Tibial nerve (tissue), 4 donors: ENCODE measurements around the gene KIF5C. TPM values are rescaled to one million over a fixed set of nuclear protein-coding genes. Genes with fewer than 3 reads are reported as not detected.
A peak's percentile ranks its signal among the peaks of the same experiment; 100 is the strongest.

Experiments
- DNase-seq, 2 donors: peaks; one replicate each; pipeline ENCODE4 v3.0.0-alpha.2; 2019; ENCODE audit warnings: low spot score in 2 of 2
- H3K27ac ChIP-seq, 4 donors: fragments of 200-600 bp; sonication (generic) in 3 of 4; one replicate each; pipeline ENCODE4 v1.5.1; 2017 to 2019; ENCODE audit warnings: mild to moderate bottlenecking in 1 of 4
- H3K27me3 ChIP-seq, 2 donors: fragments of 200-600 bp; sonication (generic) in 1 of 2; one replicate each; pipeline versions ENCODE4 v1.5.1 to v1.6.0; 2017 to 2019
- H3K36me3 ChIP-seq, 3 donors: fragments of 200-600 bp; sonication (generic); one replicate each; pipeline ENCODE4 v1.5.1; 2018 to 2019
- H3K4me1 ChIP-seq, 4 donors: fragments of 200-600 bp; sonication (generic) in 3 of 4; one replicate each; pipeline ENCODE4 v1.5.1; 2017 to 2019
- H3K4me3 ChIP-seq, 4 donors: fragments of 200-600 bp; sonication (generic) in 3 of 4; one replicate each; pipeline ENCODE4 v1.5.1; 2017 to 2019; ENCODE audit warnings: mild to moderate bottlenecking in 1 of 4, moderate library complexity in 1 of 4
- H3K9me3 ChIP-seq, 4 donors: fragments of 200-600 bp; sonication (generic) in 3 of 4; one replicate each; pipeline ENCODE4 v1.5.1; 2017 to 2019
- EP300 ChIP-seq, 2 donors: sonication (generic); formaldehyde crosslinking; IDR thresholded peaks; one replicate each; pipeline ENCODE4 v1.6.1; 2017; ENCODE audit warnings: antibody characterized with exemption in 2 of 2, mild to moderate bottlenecking in 1 of 2
- POLR2A ChIP-seq, 2 donors: fragments of 450-650 bp; IDR thresholded peaks; one replicate each; pipeline ENCODE4 v1.6.1; 2017; ENCODE audit warnings: antibody characterized with exemption in 2 of 2, mild to moderate bottlenecking in 2 of 2, moderate library complexity in 2 of 2
- WGBS, 2 donors: methylation state at CpG; one replicate each; pipeline ENCODE4 v1.1.5; 2018; 5-methylcytosine and 5-hydroxymethylcytosine counted together
- total RNA-seq, 4 donors: library from RNA; depleted of rRNA; stranded (reverse); fragments of >200 nt; gene quantifications; one replicate each; pipeline ENCODE4 v1.1.0, GENCODE V29; 2016
- TF ChIP-seq, protein P1 (sequence below), 5 experiments: fragments of 200-600 bp in 3 of 5; fragments of 450-650 bp in 2 of 5; sonication (generic) in 3 of 5; IDR thresholded peaks; one replicate each; pipeline ENCODE4 v1.5.1; 2016 to 2019; ENCODE audit warnings: antibody characterized with exemption in 5 of 5, mild to moderate bottlenecking in 3 of 5, moderate library complexity in 2 of 5

Gene KIF5C
- total RNA-seq, 4 donors from 2014 or later: 10.8 to 47.9 (median 23.6) TPM

DNA sequence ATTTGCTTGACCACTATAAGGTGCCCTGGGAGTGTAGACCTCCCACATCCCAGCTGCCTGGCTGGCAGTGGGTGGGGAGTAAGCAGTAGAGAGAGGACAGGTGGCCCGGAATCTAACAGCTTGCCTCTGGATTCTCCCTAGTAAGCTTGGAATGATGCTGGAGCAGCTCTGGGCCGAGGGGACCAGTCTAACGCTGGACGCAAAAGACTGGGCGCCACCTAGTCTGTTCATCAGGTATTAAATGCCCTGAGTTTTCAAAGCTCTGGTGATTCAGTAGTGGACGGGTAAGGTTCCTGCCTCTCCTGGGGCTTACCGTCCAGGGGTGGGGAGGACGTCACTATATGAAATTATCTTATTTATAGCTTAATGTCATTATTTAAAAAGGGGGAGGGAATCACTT is 162.8 kb downstream of the KIF5C start:
- H3K4me3 ChIP-seq: no peak overlapping the region
- no peak overlapping the region for H3K27ac ChIP-seq
- no peak for DNase-seq
- peaks cover 0 to 1% (median 0%) of the 10 kb centered on the region in 4 donors for H3K9me3 ChIP-seq
- H3K27me3 ChIP-seq: peaks cover 0 to 43% of the 10 kb centered on the region in 2 donors
- peaks cover 0 to 11% (median 3%) of the 10 kb centered on the region in 4 donors for H3K4me1 ChIP-seq
- WGBS, 2 donors: 82 to 85% methylated on average over 7 of the region's 8 CpGs
- TF ChIP-seq EP300 (IDR thresholded peaks at IDR 0.05) (no peak), POLR2A (IDR thresholded peaks at IDR 0.05) (no peak)
- TF ChIP-seq, protein P1, sequence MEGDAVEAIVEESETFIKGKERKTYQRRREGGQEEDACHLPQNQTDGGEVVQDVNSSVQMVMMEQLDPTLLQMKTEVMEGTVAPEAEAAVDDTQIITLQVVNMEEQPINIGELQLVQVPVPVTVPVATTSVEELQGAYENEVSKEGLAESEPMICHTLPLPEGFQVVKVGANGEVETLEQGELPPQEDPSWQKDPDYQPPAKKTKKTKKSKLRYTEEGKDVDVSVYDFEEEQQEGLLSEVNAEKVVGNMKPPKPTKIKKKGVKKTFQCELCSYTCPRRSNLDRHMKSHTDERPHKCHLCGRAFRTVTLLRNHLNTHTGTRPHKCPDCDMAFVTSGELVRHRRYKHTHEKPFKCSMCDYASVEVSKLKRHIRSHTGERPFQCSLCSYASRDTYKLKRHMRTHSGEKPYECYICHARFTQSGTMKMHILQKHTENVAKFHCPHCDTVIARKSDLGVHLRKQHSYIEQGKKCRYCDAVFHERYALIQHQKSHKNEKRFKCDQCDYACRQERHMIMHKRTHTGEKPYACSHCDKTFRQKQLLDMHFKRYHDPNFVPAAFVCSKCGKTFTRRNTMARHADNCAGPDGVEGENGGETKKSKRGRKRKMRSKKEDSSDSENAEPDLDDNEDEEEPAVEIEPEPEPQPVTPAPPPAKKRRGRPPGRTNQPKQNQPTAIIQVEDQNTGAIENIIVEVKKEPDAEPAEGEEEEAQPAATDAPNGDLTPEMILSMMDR (IDR thresholded peaks at IDR 0.05): no peak
- no peaks in the 10 kb centered on the region for H3K36me3 ChIP-seq

DNA sequence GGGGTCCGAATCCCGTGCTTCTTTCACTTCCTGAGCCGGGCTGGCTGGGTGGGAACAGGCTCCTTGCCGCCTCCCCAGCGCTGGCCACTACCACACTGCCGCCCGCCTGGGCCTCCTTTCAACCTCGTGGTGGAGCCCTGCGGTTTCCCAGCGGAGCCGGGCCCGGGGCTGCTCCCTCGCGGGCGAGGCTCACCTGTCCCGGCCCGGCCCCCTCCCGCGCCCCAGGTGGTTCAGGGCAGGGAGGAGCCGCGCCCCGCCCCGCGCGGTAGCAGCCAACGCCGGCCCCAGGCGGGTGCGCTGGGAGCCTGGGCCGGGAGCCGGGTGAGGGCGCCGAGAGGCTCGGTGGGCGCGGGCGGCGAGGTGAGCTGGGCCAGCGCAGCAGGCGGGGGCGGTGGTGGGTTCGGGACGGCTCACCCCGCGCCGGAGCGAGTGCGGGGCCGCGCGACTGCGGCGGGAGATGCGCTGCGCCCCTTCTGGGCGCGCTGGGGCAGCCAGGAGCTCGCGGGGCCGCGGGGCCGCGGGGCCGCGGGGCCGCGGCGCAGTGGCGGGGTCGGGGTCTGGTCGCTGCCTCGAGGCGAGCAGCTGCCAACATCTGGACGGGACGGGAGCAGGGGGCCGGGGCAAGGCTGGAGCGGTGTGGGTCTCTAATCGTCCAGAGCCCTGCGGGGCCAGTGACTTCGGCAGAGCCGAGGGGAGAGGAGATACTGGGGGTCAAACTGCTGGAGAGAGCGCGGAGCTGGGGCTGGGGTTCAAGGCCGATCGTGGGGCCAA is 163.6 kb downstream of the KIF5C start, which contains the start of gene LYPD6B:
Gene LYPD6B (plus strand): TSS at position 258 of the 771 bp plus-strand sequence. CDS start 92,250 bp downstream, outside the sequence.
- DNase-seq: no peak
- no peak within 1 kb of the TSS for H3K27ac ChIP-seq

DNA sequence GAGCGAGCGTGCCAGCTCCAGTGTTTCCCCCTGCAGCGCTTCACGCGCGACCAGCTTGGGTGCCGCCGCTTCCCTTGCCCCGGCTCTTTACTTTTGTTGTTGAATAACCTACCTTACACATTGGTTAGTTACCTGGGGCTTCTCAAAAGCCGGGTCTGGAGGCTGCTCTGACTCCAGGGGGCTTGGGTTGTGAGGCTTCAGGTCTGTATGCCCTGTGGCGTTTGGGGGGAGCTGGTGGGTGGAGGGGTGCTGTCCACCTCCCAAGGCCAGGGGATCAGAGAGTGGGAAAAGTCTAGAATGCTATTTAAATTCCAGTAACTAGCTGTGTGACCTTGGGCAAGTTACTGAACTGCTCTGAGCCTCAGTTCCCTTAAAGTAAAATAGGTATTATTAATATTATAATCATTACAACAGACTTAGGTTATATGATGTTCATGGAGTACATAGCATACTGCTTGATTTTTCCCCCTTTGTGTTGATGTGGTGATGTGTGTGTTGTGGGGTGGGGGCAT is 164.2 kb downstream of the KIF5C start:
- no peak overlapping the region for H3K27ac ChIP-seq
- TF ChIP-seq, protein P1 (IDR thresholded peaks at IDR 0.05): no peak
- H3K4me1 ChIP-seq: peaks cover 0 to 11% (median 3%) of the 10 kb centered on the region in 4 donors
- peak overlapping the region in 1 of 4 donors; percentile 42 for H3K4me3 ChIP-seq
- peaks cover 0 to 2% (median 0%) of the 10 kb centered on the region in 4 donors for H3K9me3 ChIP-seq
- no peak for DNase-seq
- no peaks in the 10 kb centered on the region for H3K36me3 ChIP-seq
- H3K27me3 ChIP-seq: peaks cover 0 to 43% of the 10 kb centered on the region in 2 donors
- WGBS, 2 donors: 36 to 44% methylated on average over 11 of the region's 11 CpGs

More for the DNA sequence above, 163.6 kb downstream of the KIF5C start, which contains the start of gene LYPD6B:
- peaks cover 0 to 43% of the 10 kb centered on the region in 2 donors for H3K27me3 ChIP-seq
- H3K4me1 ChIP-seq: peaks cover 0 to 11% (median 3%) of the 10 kb centered on the region in 4 donors
- peaks cover 0 to 2% (median 0%) of the 10 kb centered on the region in 4 donors for H3K9me3 ChIP-seq
- TF ChIP-seq EP300 (IDR thresholded peaks at IDR 0.05) (no peak), POLR2A (IDR thresholded peaks at IDR 0.05) (no peak)
- TF ChIP-seq, protein P1 (IDR thresholded peaks at IDR 0.05): no peak
- H3K36me3 ChIP-seq: no peaks in the 10 kb centered on the region
- WGBS, 2 donors: 2% methylated on average over 28 to 36 of the region's 85 CpGs
- H3K4me3 ChIP-seq: peak within 1 kb of the TSS in 1 of 4 donors; percentile 42

DNA sequence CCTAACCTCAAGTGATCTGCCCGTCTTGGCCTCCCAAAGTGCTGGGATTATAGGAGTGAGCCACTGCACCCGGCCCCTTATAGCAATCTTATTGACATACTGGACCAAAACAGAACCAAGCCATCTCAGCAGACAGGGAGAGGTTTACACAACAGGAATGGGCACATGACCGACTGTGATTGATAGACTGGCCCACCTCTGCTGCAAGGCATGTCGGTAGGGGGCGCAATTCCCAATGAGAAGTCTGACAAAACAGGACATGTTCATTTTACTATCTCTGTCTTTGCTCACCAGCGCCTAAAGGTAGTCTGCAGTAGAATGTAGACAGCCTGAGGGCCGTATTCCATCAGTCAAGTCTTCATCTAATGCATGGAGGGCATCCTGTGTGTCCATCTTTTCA is 165.4 kb downstream of the KIF5C start:
- peaks cover 0 to 11% (median 3%) of the 10 kb centered on the region in 4 donors for H3K4me1 ChIP-seq
- no peak overlapping the region for H3K4me3 ChIP-seq
- DNase-seq: no peak
- no peak overlapping the region for H3K27ac ChIP-seq
- TF ChIP-seq, protein P1 (IDR thresholded peaks at IDR 0.05): peak in 2 of 5 experiments; percentile 10 to 19
- TF ChIP-seq POLR2A (IDR thresholded peaks at IDR 0.05): no peak
- WGBS, 2 donors: 72 to 78% methylated on average over 7 of the region's 7 CpGs
- peaks cover 0 to 10% (median 2%) of the 10 kb centered on the region in 4 donors for H3K9me3 ChIP-seq
- no peaks in the 10 kb centered on the region for H3K36me3 ChIP-seq
- H3K27me3 ChIP-seq: peaks cover 0 to 40% of the 10 kb centered on the region in 2 donors

DNA sequence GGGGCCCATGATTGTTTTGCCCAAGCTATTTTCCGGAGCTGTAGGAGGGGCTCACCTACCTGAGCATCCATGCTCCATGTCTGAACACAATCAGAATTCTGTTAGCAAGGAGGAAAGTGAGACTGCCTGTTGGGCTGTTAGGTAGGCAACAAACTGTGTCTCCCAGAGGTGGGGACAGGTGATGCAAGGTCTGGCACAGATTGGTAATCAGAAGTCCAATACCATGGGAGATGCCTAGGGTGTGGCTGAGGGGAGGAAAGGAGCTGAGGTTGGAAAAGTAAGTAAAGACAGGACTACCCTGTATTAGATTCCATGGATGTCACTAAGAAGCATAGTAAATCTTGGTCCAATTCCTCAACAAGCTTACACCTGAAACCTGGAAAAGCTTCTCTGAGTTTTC is 166.5 kb downstream of the KIF5C start:
- H3K27me3 ChIP-seq: peaks cover 0 to 37% of the 10 kb centered on the region in 2 donors
- peaks cover 0 to 19% (median 6%) of the 10 kb centered on the region in 4 donors for H3K9me3 ChIP-seq
- H3K36me3 ChIP-seq: no peaks in the 10 kb centered on the region
- no peak overlapping the region for H3K27ac ChIP-seq
- 93 to 100% methylated on average over 1 of the region's 1 CpG for WGBS, 2 donors
- no peak for DNase-seq
- H3K4me1 ChIP-seq: peaks cover 0 to 11% (median 3%) of the 10 kb centered on the region in 4 donors
- H3K4me3 ChIP-seq: no peak overlapping the region
- no peak for TF ChIP-seq POLR2A (IDR thresholded peaks at IDR 0.05)
- TF ChIP-seq EP300 (IDR thresholded peaks at IDR 0.05): no peak
- TF ChIP-seq, protein P1 (IDR thresholded peaks at IDR 0.05): no peak
